ENCODE data around the gene FEZ2. TPM values are rescaled to one million over a fixed set of nuclear protein-coding genes. Genes with fewer than 3 reads are reported as not detected.

Gene FEZ2, protein sequence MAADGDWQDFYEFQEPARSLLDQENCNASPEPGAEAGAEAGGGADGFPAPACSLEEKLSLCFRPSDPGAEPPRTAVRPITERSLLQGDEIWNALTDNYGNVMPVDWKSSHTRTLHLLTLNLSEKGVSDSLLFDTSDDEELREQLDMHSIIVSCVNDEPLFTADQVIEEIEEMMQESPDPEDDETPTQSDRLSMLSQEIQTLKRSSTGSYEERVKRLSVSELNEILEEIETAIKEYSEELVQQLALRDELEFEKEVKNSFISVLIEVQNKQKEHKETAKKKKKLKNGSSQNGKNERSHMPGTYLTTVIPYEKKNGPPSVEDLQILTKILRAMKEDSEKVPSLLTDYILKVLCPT
- total RNA-seq, result 11.9 TPM

DNA sequence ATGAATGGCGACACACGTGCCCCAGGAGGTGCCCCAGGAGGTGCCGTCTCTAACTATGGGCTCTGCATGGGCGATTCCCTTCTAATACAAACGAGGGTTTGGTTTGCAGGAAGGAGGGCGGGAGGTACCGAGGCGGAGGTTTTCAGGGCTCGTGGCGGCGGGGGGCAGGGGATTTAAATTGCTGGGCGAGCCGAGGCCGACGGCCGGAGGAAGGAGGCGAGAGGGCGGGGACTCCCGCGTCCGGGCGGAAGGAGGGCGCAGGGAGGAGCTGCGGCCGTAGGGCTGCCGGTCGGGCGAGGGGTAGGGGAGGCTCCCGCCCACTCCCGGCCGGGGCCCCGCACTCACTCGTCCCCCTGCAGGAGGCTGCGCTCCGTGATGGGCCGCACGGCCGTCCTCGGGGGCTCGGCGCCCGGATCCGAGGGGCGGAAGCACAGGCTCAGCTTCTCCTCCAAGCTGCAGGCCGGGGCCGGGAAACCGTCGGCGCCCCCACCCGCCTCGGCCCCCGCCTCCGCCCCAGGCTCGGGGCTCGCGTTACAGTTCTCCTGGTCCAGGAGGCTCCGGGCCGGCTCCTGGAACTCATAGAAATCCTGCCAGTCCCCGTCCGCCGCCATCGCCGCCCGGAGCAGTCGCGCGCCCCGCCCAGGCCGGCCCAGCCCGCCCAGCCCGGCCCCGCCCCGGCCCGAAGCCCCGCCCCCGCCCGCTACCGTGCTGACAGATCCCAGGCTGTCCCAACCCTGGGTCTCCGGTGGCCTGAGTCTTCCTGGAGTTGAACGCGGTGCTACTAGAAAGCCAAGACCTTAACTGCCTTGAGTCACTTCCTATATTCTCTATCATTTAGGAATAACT lies at the start of gene FEZ2:
TSS of gene FEZ2 (minus strand) at position 637 of the 846 bp plus-strand sequence. CDS start at position 611, 26 bp downstream.
- peak within 1 kb of the TSS; percentile 70 for H3K4me3 ChIP-seq (ENCODE audit: low read length)
- no peaks in the 10 kb centered on the region for H3K9me3 ChIP-seq (ENCODE audit: low read depth, low read length)
- H3K27me3 ChIP-seq (ENCODE audit: insufficient read depth, low read length), result no peaks in the 10 kb centered on the region
- H3K4me1 ChIP-seq (ENCODE audit: insufficient read depth, low read length), result peaks cover 19% of the 10 kb centered on the region

DNA sequence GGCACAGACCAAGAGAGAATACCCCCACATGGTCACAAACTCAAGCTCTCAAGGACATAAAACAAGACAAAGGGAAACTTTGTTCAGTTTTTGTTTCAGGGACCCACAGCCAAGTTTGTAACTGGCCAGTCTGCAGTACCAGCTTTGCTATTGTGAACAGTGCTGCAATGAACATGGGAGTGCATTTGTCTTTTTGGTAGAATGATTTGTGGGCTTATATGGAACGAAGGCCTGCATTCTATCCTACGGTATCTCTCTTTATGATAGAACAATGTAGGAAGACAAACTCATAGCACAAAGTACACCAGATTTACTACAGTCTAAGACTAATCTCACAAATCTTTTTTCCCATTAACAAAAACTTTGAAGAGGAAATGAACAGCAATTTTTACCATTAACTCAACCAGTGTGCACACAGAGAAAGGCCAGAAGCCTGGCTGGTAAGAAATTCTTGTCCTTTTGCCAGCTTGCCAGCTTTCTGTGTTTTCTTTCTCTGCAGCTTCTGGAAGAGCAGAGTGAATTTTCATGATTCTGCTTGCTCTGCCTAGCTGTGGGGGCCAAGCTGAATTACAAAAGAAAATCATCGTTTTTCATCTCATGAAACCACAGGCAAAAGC lies 37.1 kb upstream of the FEZ2 start:
- no peaks in the 10 kb centered on the region for H3K9me3 ChIP-seq (ENCODE audit: low read depth, low read length)
- H3K4me3 ChIP-seq (ENCODE audit: low read length), result no peak overlapping the region
- H3K27me3 ChIP-seq (ENCODE audit: insufficient read depth, low read length), result no peaks in the 10 kb centered on the region
- no peaks in the 10 kb centered on the region for H3K4me1 ChIP-seq (ENCODE audit: insufficient read depth, low read length)

DNA sequence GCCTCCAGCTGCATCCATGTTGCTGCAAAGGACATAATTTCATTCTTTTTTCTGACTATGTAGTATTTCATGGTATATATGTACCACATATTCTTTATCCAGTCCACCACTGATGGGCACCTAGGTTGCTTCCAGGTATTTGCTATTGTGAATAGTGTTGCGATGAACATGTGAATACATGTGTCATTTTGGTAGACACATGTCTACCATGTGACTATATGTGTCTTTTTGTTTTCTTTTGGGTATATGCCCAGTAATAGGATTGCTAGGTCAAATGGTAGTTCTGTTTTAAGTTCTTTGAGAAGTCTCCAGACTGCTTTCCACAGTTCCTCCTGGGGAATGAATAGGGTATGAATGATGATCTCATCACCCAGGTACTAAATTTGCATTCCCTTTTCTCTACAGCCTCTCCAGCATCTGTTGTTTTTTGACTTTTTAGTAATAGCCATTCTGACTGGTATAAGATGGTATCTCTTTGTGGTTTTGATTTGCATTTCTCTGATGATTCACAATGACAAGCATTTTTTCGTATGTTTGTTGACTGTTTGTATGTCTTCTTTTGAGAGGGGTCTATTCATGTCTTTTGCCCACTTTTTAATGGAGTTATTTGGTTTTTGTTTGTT lies 35.6 kb upstream of the FEZ2 start:
- Histone ChIP-seq H3K27me3 (ENCODE audit: insufficient read depth, low read length) (no peaks in the 10 kb centered on the region), H3K9me3 (ENCODE audit: low read depth, low read length) (no peaks in the 10 kb centered on the region), H3K4me1 (ENCODE audit: insufficient read depth, low read length) (no peaks in the 10 kb centered on the region), H3K4me3 (ENCODE audit: low read length) (no peak overlapping the region)

DNA sequence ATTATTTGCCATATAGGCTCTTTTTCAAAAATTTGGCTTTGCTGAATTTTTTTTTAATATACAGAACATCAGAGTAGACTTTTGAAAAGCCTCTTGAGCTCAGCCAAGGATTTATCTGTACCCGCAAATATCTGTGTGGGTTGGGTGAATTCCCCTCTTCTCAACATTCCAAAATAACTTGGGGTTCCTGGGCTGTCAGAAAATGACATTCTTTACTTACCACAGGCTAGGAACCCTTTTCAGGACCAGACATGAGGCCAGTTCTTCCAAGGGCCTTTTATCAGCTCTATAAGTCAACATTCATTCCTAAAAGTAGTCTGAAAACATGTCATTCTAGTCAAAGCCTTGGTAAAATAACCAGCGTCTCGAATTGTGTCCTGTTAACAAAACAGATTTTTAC lies 28.8 kb upstream of the FEZ2 start:
- Histone ChIP-seq H3K27me3 (ENCODE audit: insufficient read depth, low read length) (no peaks in the 10 kb centered on the region), H3K4me3 (ENCODE audit: low read length) (no peak overlapping the region), H3K9me3 (ENCODE audit: low read depth, low read length) (peaks cover 7% of the 10 kb centered on the region), H3K4me1 (ENCODE audit: insufficient read depth, low read length) (no peaks in the 10 kb centered on the region)

DNA sequence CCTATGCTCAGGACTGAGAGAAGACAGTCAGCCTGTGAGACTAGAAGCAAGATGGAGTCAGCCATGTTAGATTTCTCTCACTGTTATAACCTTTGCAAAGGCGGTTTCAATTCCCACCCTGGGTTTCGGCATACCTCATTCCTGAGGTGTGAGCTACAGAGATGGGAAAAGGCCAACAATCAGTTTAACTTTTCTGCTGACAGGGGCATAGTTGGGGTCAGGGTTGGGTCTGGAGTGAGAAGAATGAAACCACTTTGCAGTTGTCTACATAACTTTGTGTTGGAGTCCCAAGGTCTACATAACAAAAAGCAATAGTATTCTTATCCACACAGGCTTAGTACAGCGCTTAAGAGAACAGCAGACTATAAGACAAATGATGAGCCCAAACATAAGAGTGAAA lies 28.1 kb upstream of the FEZ2 start:
- Histone ChIP-seq H3K4me1 (ENCODE audit: insufficient read depth, low read length) (no peaks in the 10 kb centered on the region), H3K9me3 (ENCODE audit: low read depth, low read length) (peaks cover 7% of the 10 kb centered on the region), H3K4me3 (ENCODE audit: low read length) (no peak overlapping the region), H3K27me3 (ENCODE audit: insufficient read depth, low read length) (no peaks in the 10 kb centered on the region)

DNA sequence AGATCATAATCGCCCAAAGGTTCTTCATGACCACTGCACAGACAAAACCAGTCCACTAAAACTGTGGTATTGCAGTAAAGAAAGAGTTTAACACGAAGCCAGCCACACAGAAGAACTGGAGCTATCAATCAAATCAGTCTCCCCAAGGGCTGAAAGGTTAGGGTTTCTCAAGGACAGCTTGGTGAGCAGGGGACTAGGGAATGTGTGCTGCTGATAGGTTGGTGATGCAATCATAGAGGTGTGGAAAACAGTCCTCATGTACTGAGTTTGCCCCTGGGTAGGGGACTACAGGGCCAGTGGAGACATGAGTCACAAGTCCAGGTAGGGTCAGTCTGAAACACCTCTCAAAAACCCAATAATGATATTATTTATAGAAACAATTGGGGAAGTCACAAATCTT lies 27.3 kb upstream of the FEZ2 start:
- H3K4me3 ChIP-seq (ENCODE audit: low read length), result no peak overlapping the region
- H3K4me1 ChIP-seq (ENCODE audit: insufficient read depth, low read length), result no peaks in the 10 kb centered on the region
- H3K9me3 ChIP-seq (ENCODE audit: low read depth, low read length), result peaks cover 7% of the 10 kb centered on the region
- H3K27me3 ChIP-seq (ENCODE audit: insufficient read depth, low read length), result no peaks in the 10 kb centered on the region

DNA sequence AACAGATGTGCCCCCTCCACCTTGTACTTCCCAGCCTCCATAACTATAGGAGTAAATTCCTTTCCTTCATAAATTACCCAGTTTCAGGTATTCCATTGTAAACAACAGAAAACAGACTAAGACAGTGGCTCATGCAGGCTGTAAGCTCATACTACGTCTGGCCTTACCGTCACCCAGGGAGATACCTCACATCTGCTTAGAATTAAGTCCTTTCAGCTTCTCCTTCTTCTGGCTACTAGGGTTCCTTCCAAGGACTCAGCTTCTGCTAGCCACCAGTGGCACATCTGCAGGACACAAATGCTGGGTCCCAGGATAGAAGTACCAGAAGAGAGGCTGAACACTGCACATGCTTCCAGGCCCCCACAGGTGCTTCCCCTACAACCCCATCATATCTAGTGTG lies 22.4 kb upstream of the FEZ2 start:
- Histone ChIP-seq H3K4me3 (ENCODE audit: low read length) (no peak overlapping the region), H3K4me1 (ENCODE audit: insufficient read depth, low read length) (no peaks in the 10 kb centered on the region), H3K27me3 (ENCODE audit: insufficient read depth, low read length) (no peaks in the 10 kb centered on the region), H3K9me3 (ENCODE audit: low read depth, low read length) (no peaks in the 10 kb centered on the region)

DNA sequence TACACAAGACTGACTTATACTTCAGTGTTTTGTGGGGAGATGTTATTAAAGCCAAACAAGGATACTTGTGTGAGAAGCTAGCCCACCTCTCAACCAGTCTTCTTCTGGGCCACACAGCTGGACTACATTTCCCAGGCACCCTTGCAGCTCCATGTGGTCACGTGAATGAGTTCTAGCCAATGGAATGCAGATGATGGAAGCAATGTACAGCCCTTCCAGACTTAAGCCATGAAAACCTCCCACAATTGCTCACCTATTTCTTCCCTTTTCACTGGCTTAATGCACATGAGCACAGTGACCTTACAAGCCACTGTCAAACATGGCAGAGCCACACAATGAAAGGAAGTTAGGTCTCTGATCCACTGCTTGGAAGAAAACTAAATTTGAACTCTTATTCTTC lies 20.4 kb upstream of the FEZ2 start:
- Histone ChIP-seq H3K9me3 (ENCODE audit: low read depth, low read length) (no peaks in the 10 kb centered on the region), H3K27me3 (ENCODE audit: insufficient read depth, low read length) (no peaks in the 10 kb centered on the region), H3K4me3 (ENCODE audit: low read length) (no peak overlapping the region), H3K4me1 (ENCODE audit: insufficient read depth, low read length) (no peaks in the 10 kb centered on the region)

DNA sequence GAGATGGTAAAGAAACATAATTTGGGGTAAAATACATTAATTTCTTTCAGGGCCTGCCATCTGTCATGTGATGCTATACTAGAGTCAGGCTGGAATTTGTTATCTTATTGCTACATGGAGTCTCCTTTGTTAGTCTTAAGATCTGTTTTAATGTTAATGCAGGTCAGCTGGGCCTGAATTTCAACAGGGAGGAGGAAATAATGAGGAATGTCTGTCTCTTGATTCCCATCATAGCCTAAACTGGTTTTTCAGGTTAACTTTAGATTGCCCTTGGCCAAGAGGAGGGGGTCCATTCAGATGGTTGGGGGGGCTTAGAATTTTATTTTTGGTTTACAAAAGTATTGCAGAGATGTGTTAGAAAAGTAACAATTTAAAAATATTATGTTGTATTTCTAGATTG lies 19.0 kb upstream of the FEZ2 start:
- no peak overlapping the region for H3K4me3 ChIP-seq (ENCODE audit: low read length)

DNA sequence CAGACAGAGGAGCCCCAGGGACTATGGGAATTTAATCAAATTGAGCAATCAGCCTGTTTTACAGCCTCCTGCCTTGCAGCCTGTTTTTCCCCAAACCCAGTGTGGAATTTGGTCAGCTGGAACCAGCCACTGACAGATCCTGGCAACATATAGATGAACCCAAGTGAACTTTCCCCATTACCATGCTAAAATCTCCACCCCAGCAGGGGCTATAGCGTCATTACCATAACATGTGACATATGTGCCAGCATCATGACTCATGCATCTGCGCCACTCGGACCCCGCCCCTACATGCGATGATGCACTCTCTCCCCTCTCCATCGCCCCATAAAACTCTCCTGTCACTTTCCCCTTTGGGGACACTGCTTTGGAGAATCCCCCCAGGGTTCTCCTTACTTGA lies 17.3 kb upstream of the FEZ2 start:
- Histone ChIP-seq H3K27me3 (ENCODE audit: insufficient read depth, low read length) (no peaks in the 10 kb centered on the region), H3K4me1 (ENCODE audit: insufficient read depth, low read length) (no peaks in the 10 kb centered on the region), H3K4me3 (ENCODE audit: low read length) (no peak overlapping the region), H3K9me3 (ENCODE audit: low read depth, low read length) (no peaks in the 10 kb centered on the region)

More for the DNA sequence above, 19.0 kb upstream of the FEZ2 start:
- H3K27me3 ChIP-seq (ENCODE audit: insufficient read depth, low read length), result no peaks in the 10 kb centered on the region
- H3K9me3 ChIP-seq (ENCODE audit: low read depth, low read length), result no peaks in the 10 kb centered on the region
- H3K4me1 ChIP-seq (ENCODE audit: insufficient read depth, low read length), result no peaks in the 10 kb centered on the region

DNA sequence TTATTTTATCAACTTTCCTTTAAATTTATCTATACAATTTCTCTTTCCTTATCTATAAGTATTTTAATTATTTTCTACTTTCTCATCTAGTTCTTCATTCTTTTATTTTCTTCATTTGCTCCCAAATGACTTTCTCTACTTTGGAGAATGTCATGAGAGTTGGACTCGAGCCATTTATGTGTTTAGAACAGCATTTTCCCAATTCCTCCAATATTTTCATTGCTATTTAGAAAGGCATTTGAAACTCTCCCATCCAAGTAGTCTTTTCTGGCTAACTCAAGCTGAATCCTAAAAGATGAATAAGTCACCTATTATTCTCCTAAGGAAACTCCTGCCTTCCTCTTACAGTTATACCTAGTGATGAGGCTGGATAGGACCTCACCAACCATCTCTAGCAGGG lies 15.8 kb upstream of the FEZ2 start:
- Histone ChIP-seq H3K4me1 (ENCODE audit: insufficient read depth, low read length) (no peaks in the 10 kb centered on the region), H3K27me3 (ENCODE audit: insufficient read depth, low read length) (no peaks in the 10 kb centered on the region), H3K4me3 (ENCODE audit: low read length) (no peak overlapping the region)

DNA sequence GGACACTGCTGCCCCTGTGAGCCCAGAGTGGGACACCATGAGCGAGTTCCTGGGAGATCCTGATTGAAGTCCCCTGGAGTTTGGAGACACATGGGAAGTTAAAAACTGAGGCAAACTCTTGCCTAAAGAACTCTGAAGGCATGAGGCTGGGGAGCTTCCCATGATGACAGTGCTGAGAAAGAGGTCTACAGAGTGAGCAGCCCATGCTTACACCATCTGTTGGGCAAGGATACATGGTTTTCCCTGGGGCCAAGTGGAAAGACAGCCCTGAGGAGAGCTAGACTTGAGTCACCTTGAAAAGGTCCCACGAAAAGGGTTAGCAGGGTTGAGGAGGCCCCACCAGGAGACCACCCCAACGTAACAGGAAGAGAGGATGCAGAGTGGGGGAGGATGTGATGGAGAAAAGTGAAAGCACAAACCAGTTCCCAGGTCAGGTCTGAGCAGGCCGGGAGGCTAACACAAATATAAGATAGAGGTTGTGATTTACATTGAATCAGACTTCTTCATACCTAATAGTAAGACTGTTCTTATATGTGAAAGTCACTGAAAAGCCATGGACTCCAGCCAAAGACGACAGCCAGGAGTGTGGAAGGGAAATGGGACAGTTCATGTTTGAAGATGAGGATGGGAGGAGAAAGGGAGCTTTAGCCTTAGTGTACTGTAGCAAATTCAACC lies 13.5 kb upstream of the FEZ2 start:
- no peak overlapping the region for H3K4me3 ChIP-seq (ENCODE audit: low read length)
- H3K9me3 ChIP-seq (ENCODE audit: low read depth, low read length), result no peaks in the 10 kb centered on the region
- no peaks in the 10 kb centered on the region for H3K4me1 ChIP-seq (ENCODE audit: insufficient read depth, low read length)

More for the DNA sequence above, 15.8 kb upstream of the FEZ2 start:
- H3K9me3 ChIP-seq (ENCODE audit: low read depth, low read length), result no peaks in the 10 kb centered on the region

DNA sequence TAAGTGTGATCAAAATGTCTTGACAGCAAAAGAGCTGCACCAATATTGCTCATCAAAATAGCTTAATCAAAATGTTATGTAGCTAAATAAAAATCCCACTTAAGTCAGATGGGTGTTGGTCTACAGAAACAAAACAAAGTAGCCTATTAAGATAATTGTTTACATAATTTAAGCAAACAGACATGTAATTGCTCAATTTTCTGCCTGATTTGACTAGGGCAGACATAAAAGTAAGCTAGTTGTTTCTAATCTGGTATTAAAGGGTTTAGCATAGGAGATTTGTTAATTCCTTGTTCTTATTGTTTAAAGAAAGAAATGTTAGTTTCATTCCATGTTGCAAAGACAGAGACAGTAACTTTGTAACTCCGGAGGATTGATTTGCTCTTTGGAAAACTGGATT lies 11.5 kb upstream of the FEZ2 start:
- Histone ChIP-seq H3K4me3 (ENCODE audit: low read length) (no peak overlapping the region), H3K27me3 (ENCODE audit: insufficient read depth, low read length) (no peaks in the 10 kb centered on the region), H3K9me3 (ENCODE audit: low read depth, low read length) (no peaks in the 10 kb centered on the region), H3K4me1 (ENCODE audit: insufficient read depth, low read length) (no peaks in the 10 kb centered on the region)

More for the DNA sequence above, 13.5 kb upstream of the FEZ2 start:
- H3K27me3 ChIP-seq (ENCODE audit: insufficient read depth, low read length), result no peaks in the 10 kb centered on the region

DNA sequence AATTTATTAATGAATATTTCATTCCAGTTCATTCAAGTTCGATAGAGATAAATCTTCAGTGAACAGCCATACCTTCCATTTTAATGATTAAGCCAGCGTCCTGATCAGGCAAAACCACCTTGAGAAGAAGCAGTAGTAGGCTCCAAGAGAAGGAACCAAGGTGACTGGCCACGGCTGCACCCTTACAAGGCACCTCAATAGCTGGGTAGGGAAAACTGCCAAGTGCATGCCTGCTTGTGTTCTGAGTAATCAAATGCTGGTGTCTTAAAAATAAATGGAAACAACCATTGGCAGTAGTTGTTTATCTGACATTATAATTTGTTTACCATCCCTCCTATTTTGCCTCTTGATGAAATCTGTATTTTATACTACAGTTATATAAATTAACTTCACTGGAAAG lies 10.0 kb upstream of the FEZ2 start:
- H3K27me3 ChIP-seq (ENCODE audit: insufficient read depth, low read length), result no peaks in the 10 kb centered on the region
- no peak overlapping the region for H3K4me3 ChIP-seq (ENCODE audit: low read length)
- H3K4me1 ChIP-seq (ENCODE audit: insufficient read depth, low read length), result no peaks in the 10 kb centered on the region
- H3K9me3 ChIP-seq (ENCODE audit: low read depth, low read length), result no peaks in the 10 kb centered on the region
